A172 (cell line): Measurements from ENCODE around the gene IGFBP2. TPM values are rescaled to one million over a fixed set of nuclear protein-coding genes. Genes with fewer than 3 reads are reported as not detected.

ENCODE experiments used
- DNase-seq: peaks from one replicate; pipeline ENCODE4 v3.0.0-alpha.2; 2015; ENCODE audit warnings: low spot score
- total RNA-seq: library from RNA; depleted of rRNA; stranded (reverse); fragments of >200 nt; shearing (Covaris generic); gene quantifications from 2 replicates; pipeline ENCODE4 v1.2.3, GENCODE V29; 2014; rRNA removed

Gene IGFBP2
- total RNA-seq, 1 experiment from 2014 or later = 56.6 TPM

GRCh38 chr2:216701544-216701943 is 68.3 kb downstream of the IGFBP2 start:
- no peak for DNase-seq

- no peak for DNase-seq
Measured at GRCh38 chr2:216702756-216703155, 69.5 kb downstream of the IGFBP2 start.

GRCh38 chr2:216710551-216711301 is 77.5 kb downstream of the IGFBP2 start:
- DNase-seq = no peak

- no peak for DNase-seq
Measured at GRCh38 chr2:216711348-216711747, 78.1 kb downstream of the IGFBP2 start.

DNA sequence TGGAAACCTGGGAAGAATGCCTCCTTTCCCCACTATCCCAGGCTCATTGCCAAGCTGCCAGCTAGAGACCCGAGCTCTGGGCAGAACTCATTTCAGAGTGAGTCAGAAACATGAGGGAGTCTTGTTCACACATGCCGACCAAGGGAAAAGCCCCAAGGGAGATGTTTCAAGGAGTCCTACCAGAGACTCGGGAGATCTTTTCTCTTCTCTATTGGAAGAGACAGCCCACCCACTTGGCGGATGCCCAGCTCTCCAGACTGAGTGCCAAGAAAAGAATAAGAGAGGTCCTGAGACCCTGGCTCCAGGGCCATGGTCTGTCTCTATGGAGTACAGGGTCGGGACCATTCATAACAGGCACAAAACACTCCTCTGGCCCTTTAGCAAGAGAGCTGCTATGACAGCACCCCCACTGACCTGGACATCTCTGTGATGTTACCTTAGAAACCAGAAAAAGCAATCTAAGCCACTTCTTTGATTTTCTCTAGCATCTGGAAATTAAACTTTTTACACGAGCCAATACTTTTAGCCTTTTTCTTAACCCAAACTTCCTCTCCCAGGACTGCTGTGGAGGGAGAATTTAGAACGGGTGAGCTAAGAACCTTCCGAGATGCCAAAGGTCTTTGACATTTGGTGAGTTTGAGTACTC is 80.6 kb downstream of the IGFBP2 start:
- peak; percentile 85 for DNase-seq

Other genes starting within 250 kb of the IGFBP2 start
- 12.7 and 25.1 TPM in 2 replicates for gene SMARCAL1, start 220.9 kb upstream of the IGFBP2 start, total RNA-seq
- 1,184 and 1,454 TPM in 2 replicates for gene RPL37A, start 134.6 kb upstream of the IGFBP2 start, total RNA-seq
- gene IGFBP5, start 62.1 kb downstream of the IGFBP2 start, total RNA-seq = 4.2 and 4.4 TPM in 2 replicates
- gene TNP1, start 226.6 kb downstream of the IGFBP2 start, total RNA-seq = not detected in 2 replicates